ENCODE data around the gene GNAQ. TPM values are rescaled to one million over a fixed set of nuclear protein-coding genes. Genes with fewer than 3 reads are reported as not detected.

The GNAQ gene
- total and polyA plus RNA-seq, 2 of the 13 experiments (the other 11 are each of a cell fraction or from before 2014, with no cell fraction given), result 16.5 to 17.7 TPM

DNA sequence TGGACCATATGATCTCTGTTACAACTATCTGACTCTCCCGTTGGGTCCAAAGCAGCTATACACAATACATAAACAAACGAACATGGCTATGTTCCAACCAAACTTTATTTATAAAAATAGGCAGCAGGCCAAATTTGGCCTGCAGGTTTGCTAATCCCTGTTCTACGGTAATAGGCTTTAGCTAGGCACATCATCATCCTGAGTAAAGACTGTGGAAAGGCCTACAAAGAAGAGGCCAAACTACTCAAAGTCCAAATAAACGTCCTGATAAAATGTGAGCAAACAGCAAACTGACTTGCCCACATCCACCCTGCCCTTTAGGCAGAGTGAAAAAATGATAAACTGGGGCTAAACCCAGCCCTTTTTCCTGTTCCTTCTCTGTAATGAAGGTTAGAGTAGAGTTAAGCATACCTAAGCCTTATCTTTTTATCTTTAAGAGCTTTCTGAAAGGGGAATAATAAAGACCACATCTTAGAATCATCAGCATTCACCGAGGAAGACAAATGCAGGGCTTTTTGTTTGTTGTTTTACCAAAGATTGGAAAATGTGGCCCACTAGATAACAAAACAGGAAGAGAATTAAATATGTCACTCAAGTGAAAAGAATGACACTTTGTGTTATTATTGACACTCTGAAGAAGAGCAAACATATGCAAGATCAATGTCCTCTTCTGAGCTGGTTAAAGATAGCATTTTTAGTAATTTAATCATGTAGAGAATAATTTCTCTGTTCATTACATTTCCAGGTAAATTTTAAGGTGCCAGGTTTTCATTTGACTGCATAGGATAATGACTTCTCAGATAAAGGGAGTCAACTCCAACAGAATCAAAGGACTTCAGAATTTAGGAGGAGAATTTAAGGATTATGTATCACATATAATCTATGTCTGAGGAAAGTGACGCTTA lies 223.5 kb downstream of the GNAQ start (continued):
- TF ChIP-seq ZSCAN21 (CRISPR knock-in tag; IDR thresholded peaks at IDR 0.05; ENCODE audit: borderline replicate concordance), result no peak
- TF ChIP-seq HNRNPK (IDR thresholded peaks at IDR 0.05; ENCODE audit: low read depth, low read length, poor library complexity, severe bottlenecking), result no peak
- TF ChIP-seq MLXIP (CRISPR knock-in tag; IDR thresholded peaks at IDR 0.05; ENCODE audit: borderline replicate concordance), result no peak
- no peak for TF ChIP-seq ZNF678 (CRISPR knock-in tag; IDR thresholded peaks at IDR 0.05)
- TF ChIP-seq MED13 (CRISPR knock-in tag; IDR thresholded peaks at IDR 0.05), result no peak
- peak; percentile 62; the same call in 1 of the 2 replicates for TF ChIP-seq SALL1 (CRISPR knock-in tag; IDR thresholded peaks at IDR 0.05)
- TF ChIP-seq ZNF331 (CRISPR knock-in tag; IDR thresholded peaks at IDR 0.05), result peak; percentile 31; the same call in 1 of the 2 replicates
- 0 out of 2 replicates have a peak, but pooled peaks have one; percentile 23 for TF ChIP-seq BHLHE40 (IDR thresholded peaks at IDR 0.05; ENCODE audit: low read length)
- no peak for TF ChIP-seq ATF1 (CRISPR knock-in tag; IDR thresholded peaks at IDR 0.05)
- TF ChIP-seq, protein P1, sequence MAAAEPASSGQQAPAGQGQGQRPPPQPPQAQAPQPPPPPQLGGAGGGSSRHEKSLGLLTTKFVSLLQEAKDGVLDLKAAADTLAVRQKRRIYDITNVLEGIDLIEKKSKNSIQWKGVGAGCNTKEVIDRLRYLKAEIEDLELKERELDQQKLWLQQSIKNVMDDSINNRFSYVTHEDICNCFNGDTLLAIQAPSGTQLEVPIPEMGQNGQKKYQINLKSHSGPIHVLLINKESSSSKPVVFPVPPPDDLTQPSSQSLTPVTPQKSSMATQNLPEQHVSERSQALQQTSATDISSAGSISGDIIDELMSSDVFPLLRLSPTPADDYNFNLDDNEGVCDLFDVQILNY (CRISPR knock-in tag; conservative IDR thresholded peaks at IDR 0.05), result no peak
- 0 out of 2 replicates have a peak, but pooled peaks have one; percentile 4 for TF ChIP-seq ZNF564 (CRISPR knock-in tag; IDR thresholded peaks at IDR 0.05)
- TF ChIP-seq, protein P2, sequence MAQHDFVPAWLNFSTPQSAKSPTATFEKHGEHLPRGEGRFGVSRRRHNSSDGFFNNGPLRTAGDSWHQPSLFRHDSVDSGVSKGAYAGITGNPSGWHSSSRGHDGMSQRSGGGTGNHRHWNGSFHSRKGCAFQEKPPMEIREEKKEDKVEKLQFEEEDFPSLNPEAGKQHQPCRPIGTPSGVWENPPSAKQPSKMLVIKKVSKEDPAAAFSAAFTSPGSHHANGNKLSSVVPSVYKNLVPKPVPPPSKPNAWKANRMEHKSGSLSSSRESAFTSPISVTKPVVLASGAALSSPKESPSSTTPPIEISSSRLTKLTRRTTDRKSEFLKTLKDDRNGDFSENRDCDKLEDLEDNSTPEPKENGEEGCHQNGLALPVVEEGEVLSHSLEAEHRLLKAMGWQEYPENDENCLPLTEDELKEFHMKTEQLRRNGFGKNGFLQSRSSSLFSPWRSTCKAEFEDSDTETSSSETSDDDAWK (CRISPR knock-in tag; IDR thresholded peaks at IDR 0.05), result no peak
- no peak for TF ChIP-seq ZFP37 (CRISPR knock-in tag; IDR thresholded peaks at IDR 0.05; ENCODE audit: borderline replicate concordance)
- no peak for TF ChIP-seq ZNF496 (CRISPR knock-in tag; IDR thresholded peaks at IDR 0.05; ENCODE audit: insufficient replicate concordance)
- TF ChIP-seq POGZ (CRISPR knock-in tag; IDR thresholded peaks at IDR 0.05), result no peak
- no peak for TF ChIP-seq ADNP (CRISPR knock-in tag; IDR thresholded peaks at IDR 0.05)
- no peak for TF ChIP-seq MEIS1 (CRISPR knock-in tag; IDR thresholded peaks at IDR 0.05; ENCODE audit: borderline replicate concordance)
- TF ChIP-seq SRY (CRISPR knock-in tag; IDR thresholded peaks at IDR 0.05), result no peak
- no peak for TF ChIP-seq CAMTA2 (CRISPR knock-in tag; IDR thresholded peaks at IDR 0.05; ENCODE audit: borderline replicate concordance)
- TF ChIP-seq SOX6 (IDR thresholded peaks at IDR 0.05), result no peak
- peak; percentile 82 for TF ChIP-seq SOX6 (CRISPR knock-in tag; IDR thresholded peaks at IDR 0.05)
- no peak for TF ChIP-seq ZNF326 (CRISPR knock-in tag; IDR thresholded peaks at IDR 0.05; ENCODE audit: borderline replicate concordance)
- no peak for TF ChIP-seq CENPT (CRISPR knock-in tag; IDR thresholded peaks at IDR 0.05; ENCODE audit: low read depth)
- no peak for TF ChIP-seq KAT2B (IDR thresholded peaks at IDR 0.05; ENCODE audit: borderline replicate concordance, low read depth, low read length)
- peak; percentile 31; the same call in 1 of the 2 replicates for TF ChIP-seq FOXO1 (CRISPR knock-in tag; IDR thresholded peaks at IDR 0.05)
- TF ChIP-seq ZBTB7B (CRISPR knock-in tag; IDR thresholded peaks at IDR 0.05), result 0 out of 2 replicates have a peak, but pooled peaks have one; percentile 19

All from HepG2 (cell line).